HepG2 (cell line): ENCODE results near the gene KCNAB2. TPM values are rescaled to one million over a fixed set of nuclear protein-coding genes. Genes with fewer than 3 reads are reported as not detected.
A peak's percentile ranks its signal among the peaks of the same experiment; 100 is the strongest.

Experiments used
- ATF7-NPFF ChIP-seq: sonication (generic); formaldehyde crosslinking; IDR thresholded peaks from 2 replicates; pipeline ENCODE4 v1.8.1; 2023; ENCODE audit warnings: mild to moderate bottlenecking, low read depth, missing genetic modification reagents, moderate library complexity
- CBFB ChIP-seq: sonication (generic); formaldehyde crosslinking; IDR thresholded peaks from 2 replicates; pipeline ENCODE4 v1.4.0; 2020; ENCODE audit warnings: missing genetic modification reagents
- FOXC1 ChIP-seq: sonication (generic); formaldehyde crosslinking; IDR thresholded peaks from 2 replicates; pipeline ENCODE4 v1.8.0; 2022; ENCODE audit warnings: mild to moderate bottlenecking, missing genetic modification reagents, borderline replicate concordance
- GLI4 ChIP-seq: sonication (generic); formaldehyde crosslinking; IDR thresholded peaks from 2 replicates; pipeline ENCODE4 v1.5.1; 2020; ENCODE audit warnings: missing genetic modification reagents, mild to moderate bottlenecking, moderate library complexity, borderline replicate concordance
- HMG20B ChIP-seq: conservative IDR thresholded peaks from 2 replicates; pipeline ENCODE4 v1.6.1; 2016; ENCODE audit warnings: missing genetic modification reagents, missing compliant biosample characterization
- HOXD1 ChIP-seq: sonication (generic); formaldehyde crosslinking; IDR thresholded peaks from 2 replicates; pipeline ENCODE4 v1.5.0; 2020; ENCODE audit warnings: missing genetic modification reagents
- ISX ChIP-seq: sonication (generic); formaldehyde crosslinking; conservative IDR thresholded peaks from 2 replicates; pipeline ENCODE4 v1.5.0; 2020; ENCODE audit warnings: missing genetic modification reagents
- NFE2L1 ChIP-seq: sonication (generic); formaldehyde crosslinking; IDR thresholded peaks from 2 replicates; pipeline ENCODE4 v1.4.0; 2020; ENCODE audit warnings: missing genetic modification reagents, mild to moderate bottlenecking, borderline replicate concordance
- NR2F6 ChIP-seq, 2 experiments: IDR thresholded peaks; 2 replicates each; pipeline ENCODE4 v1.6.1; 2016; ENCODE audit warnings: antibody characterized with exemption in 1 of 2, mild to moderate bottlenecking in 1 of 2
- RAD51 ChIP-seq: fragments of 450-650 bp; IDR thresholded peaks from 2 replicates; pipeline ENCODE4 v1.6.1; 2016; ENCODE audit warnings: borderline replicate concordance
- SMAD9 ChIP-seq: sonication (generic); formaldehyde crosslinking; IDR thresholded peaks from 2 replicates; pipeline ENCODE4 v1.5.1; 2020; ENCODE audit warnings: mild to moderate bottlenecking, missing genetic modification reagents
- SMARCC2 ChIP-seq: fragments of 450-650 bp; IDR thresholded peaks from 2 replicates; pipeline ENCODE4 v1.6.1; 2017; ENCODE audit warnings: antibody characterized with exemption, mild to moderate bottlenecking
- TOE1 ChIP-seq: sonication (generic); formaldehyde crosslinking; IDR thresholded peaks from 2 replicates; pipeline ENCODE4 v1.4.0; 2020; ENCODE audit warnings: mild to moderate bottlenecking, missing genetic modification reagents
- TOPORS ChIP-seq: sonication (generic); formaldehyde crosslinking; IDR thresholded peaks from 2 replicates; pipeline ENCODE4 v1.8.0; 2023; ENCODE audit warnings: mild to moderate bottlenecking, missing genetic modification reagents
- ZBTB38 ChIP-seq: sonication (generic); formaldehyde crosslinking; IDR thresholded peaks from 2 replicates; pipeline ENCODE4 v1.5.1; 2020; ENCODE audit warnings: mild to moderate bottlenecking, missing genetic modification reagents
- ZGPAT ChIP-seq: IDR thresholded peaks from 2 replicates; pipeline ENCODE4 v1.6.1; 2016; ENCODE audit warnings: mild to moderate bottlenecking
- ZNF441 ChIP-seq: sonication (generic); formaldehyde crosslinking; IDR thresholded peaks from 2 replicates; pipeline ENCODE4 v1.7.0; 2021; ENCODE audit warnings: missing genetic modification reagents, borderline replicate concordance
- ZNF543 ChIP-seq: sonication (generic); formaldehyde crosslinking; IDR thresholded peaks from 2 replicates; pipeline ENCODE4 v1.4.0; 2020; ENCODE audit warnings: mild to moderate bottlenecking, missing genetic modification reagents
- ZNF749 ChIP-seq: sonication (generic); formaldehyde crosslinking; IDR thresholded peaks from 2 replicates; pipeline ENCODE4 v1.8.0; 2022; ENCODE audit warnings: mild to moderate bottlenecking, missing genetic modification reagents, moderate library complexity, borderline replicate concordance
- ZNF775 ChIP-seq: sonication (generic); formaldehyde crosslinking; IDR thresholded peaks from 2 replicates; pipeline ENCODE4 v1.4.0; 2020; ENCODE audit warnings: missing genetic modification reagents, mild to moderate bottlenecking, moderate library complexity, borderline replicate concordance
- polyA plus RNA-seq, 8 experiments: library from polyadenylated mRNA; depleted of rRNA in 3 of 8; stranded (reverse) in 7 of 8; unstranded in 1 of 8; fragments of >200 nt; fragmentation: Illumina TruSeq in 4 of 8; extraction: Trizol in 4 of 8; gene quantifications; 2 replicates each; pipeline versions ENCODE4 v1.2.1 to v1.2.3, GENCODE V29; 2011 to 2016; ENCODE audit warnings: low read depth in 4 of 8, missing spikeins in 1 of 8, mixed read lengths in 1 of 8; ENCODE audit not compliant: insufficient read depth in 1 of 8
- total RNA-seq, 5 experiments: library from RNA; depleted of rRNA; stranded (reverse); fragments of >200 nt; fragmentation: Illumina TruSeq; extraction: Trizol; gene quantifications; 2 replicates each; pipeline ENCODE4 v1.2.3, GENCODE V29; 2016; ENCODE audit warnings: low read depth in 1 of 5
- TF ChIP-seq, protein P1 (sequence below): sonication (generic); formaldehyde crosslinking; IDR thresholded peaks from 2 replicates; pipeline ENCODE4 v1.4.0; 2020; ENCODE audit warnings: missing genetic modification reagents, borderline replicate concordance
- TF ChIP-seq, protein P2 (sequence below): sonication (generic); formaldehyde crosslinking; IDR thresholded peaks from 2 replicates; pipeline ENCODE4 v1.4.0; 2020; ENCODE audit warnings: missing genetic modification reagents; ENCODE audit errors: not compliant biosample characterization
- TF ChIP-seq, protein P3 (sequence below): sonication (generic); formaldehyde crosslinking; IDR thresholded peaks from 2 replicates; pipeline ENCODE4 v1.9.0; 2021; ENCODE audit warnings: missing genetic modification reagents, mild to moderate bottlenecking, borderline replicate concordance
- TF ChIP-seq, protein P4 (sequence below): sonication (generic); formaldehyde crosslinking; IDR thresholded peaks from 2 replicates; pipeline ENCODE4 v1.8.1; 2023; ENCODE audit warnings: mild to moderate bottlenecking, moderate library complexity, missing genetic modification reagents

The KCNAB2 gene
- total and polyA plus RNA-seq, 2 of the 13 experiments (the other 11 are each of a cell fraction or from before 2014, with no cell fraction given) = 6.2 to 8.8 TPM

DNA sequence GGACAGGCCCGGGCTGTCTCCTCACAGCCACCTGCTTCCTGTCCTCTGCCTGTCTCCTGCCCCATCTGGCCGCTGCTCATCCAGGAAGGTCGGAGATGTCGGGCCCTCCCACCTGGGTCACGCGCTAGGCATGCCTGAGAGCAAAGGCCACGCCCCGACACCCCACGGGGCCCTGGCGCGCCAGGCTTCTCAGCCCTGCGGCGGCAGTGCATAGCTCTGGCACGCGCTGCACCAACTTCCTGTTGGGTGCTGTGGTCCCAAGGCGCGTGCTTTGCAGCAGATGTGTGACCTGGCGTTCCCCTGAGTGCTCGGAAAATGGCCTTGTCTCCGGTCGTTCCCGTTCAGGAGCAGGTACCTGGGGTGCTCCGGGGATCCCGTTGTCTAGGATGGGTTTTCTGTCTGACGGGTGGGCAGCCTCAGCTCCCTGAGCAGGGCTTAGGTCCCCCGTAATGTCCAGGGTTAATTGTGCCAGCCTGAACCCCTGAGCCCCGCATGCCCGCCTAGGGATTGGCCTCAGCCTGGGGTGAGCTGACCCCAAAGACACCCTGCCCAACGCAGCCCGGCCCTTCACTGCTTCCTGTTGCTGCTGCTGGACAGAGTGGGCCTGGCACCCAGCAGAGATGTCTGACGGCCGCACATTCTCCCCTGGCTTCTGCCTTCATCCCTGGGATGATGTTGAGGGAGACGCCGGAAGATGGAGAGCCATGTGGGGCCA, 19.4 kb upstream of the KCNAB2 start (continued):
- TF ChIP-seq ZGPAT (CRISPR knock-in tag) (peak; percentile 77; the same call in 1 of the 2 replicates), ZBTB38 (CRISPR knock-in tag) (peak; percentile 55; the same call in 1 of the 2 replicates), HMG20B (no peak), NFE2L1 (no peak), GLI4 (CRISPR knock-in tag) (no peak), CBFB (CRISPR knock-in tag) (peak; percentile 71; the same call in 1 of the 2 replicates), ZNF775 (CRISPR knock-in tag) (no peak), ISX (CRISPR knock-in tag) (0 out of 2 replicates have a peak, but pooled peaks have one; percentile 77), ZNF441 (CRISPR knock-in tag) (peak; percentile 48; the same call in 1 of the 2 replicates), TOE1 (CRISPR knock-in tag) (no peak), ATF7-NPFF (CRISPR knock-in tag) (peak; percentile 69; the same call in 1 of the 2 replicates), HOXD1 (CRISPR knock-in tag) (0 out of 2 replicates have a peak, but pooled peaks have one; percentile 67), ZNF749 (CRISPR knock-in tag) (no peak), SMAD9 (CRISPR knock-in tag) (no peak), RAD51 (no peak), TOPORS (CRISPR knock-in tag) (no peak), NR2F6 (IDR thresholded peaks at IDR 0.05) (peak; percentile 62), NR2F6 (CRISPR knock-in tag; IDR thresholded peaks at IDR 0.05) (peak; percentile 83), FOXC1 (CRISPR knock-in tag) (no peak), ZNF543 (CRISPR knock-in tag) (no peak), SMARCC2 (no peak)
- TF ChIP-seq, protein P1, sequence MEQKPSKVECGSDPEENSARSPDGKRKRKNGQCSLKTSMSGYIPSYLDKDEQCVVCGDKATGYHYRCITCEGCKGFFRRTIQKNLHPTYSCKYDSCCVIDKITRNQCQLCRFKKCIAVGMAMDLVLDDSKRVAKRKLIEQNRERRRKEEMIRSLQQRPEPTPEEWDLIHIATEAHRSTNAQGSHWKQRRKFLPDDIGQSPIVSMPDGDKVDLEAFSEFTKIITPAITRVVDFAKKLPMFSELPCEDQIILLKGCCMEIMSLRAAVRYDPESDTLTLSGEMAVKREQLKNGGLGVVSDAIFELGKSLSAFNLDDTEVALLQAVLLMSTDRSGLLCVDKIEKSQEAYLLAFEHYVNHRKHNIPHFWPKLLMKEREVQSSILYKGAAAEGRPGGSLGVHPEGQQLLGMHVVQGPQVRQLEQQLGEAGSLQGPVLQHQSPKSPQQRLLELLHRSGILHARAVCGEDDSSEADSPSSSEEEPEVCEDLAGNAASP = peak; percentile 71
- TF ChIP-seq, protein P2, sequence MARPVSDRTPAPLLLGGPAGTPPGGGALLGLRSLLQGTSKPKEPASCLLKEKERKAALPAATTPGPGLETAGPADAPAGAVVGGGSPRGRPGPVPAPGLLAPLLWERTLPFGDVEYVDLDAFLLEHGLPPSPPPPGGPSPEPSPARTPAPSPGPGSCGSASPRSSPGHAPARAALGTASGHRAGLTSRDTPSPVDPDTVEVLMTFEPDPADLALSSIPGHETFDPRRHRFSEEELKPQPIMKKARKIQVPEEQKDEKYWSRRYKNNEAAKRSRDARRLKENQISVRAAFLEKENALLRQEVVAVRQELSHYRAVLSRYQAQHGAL = peak; percentile 78
- TF ChIP-seq, protein P3, sequence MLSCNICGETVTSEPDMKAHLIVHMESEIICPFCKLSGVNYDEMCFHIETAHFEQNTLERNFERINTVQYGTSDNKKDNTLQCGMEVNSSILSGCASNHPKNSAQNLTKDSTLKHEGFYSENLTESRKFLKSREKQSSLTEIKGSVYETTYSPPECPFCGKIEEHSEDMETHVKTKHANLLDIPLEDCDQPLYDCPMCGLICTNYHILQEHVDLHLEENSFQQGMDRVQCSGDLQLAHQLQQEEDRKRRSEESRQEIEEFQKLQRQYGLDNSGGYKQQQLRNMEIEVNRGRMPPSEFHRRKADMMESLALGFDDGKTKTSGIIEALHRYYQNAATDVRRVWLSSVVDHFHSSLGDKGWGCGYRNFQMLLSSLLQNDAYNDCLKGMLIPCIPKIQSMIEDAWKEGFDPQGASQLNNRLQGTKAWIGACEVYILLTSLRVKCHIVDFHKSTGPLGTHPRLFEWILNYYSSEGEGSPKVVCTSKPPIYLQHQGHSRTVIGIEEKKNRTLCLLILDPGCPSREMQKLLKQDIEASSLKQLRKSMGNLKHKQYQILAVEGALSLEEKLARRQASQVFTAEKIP (CRISPR knock-in tag) = no peak
- TF ChIP-seq, protein P4, sequence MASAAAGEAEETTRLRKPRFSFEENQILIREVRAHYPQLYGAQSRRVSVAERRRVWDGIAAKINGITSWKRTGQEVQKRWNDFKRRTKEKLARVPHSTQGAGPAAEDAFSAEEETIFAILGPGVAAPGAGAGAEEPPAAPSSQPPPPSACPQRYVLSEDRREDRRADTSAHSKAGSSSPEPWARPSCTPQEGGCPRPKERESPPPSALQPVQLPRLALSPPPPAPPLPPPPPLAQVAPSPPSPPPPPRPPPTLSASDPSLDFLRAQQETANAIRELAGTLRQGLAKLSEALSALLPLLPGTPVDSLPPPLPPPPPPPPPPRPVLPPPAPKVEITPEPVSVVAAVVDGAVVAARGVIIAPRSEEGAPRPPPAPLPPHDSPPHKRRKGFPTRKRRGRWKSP (CRISPR knock-in tag) = 0 out of 2 replicates have a peak, but pooled peaks have one; percentile 71
